GM06990 (cell line): ENCODE measurements around the gene TPMT.

Source experiments
- DNase-seq: peaks from one replicate; pipeline ENCODE4 v3.0.0-alpha.2; 2011; ENCODE audit not compliant: insufficient read length; ENCODE audit errors: extremely low read depth
- H3K27me3 ChIP-seq: replicated peaks from 2 replicates; pipeline ENCODE4 v1.6.0; 2011; ENCODE audit warnings: low read length; ENCODE audit not compliant: control insufficient read depth, insufficient read depth
- H3K36me3 ChIP-seq: 2 replicates; pipeline ENCODE4 v1.5.1; 2011; ENCODE audit warnings: low read length; ENCODE audit not compliant: control insufficient read depth, insufficient read depth
- H3K4me3 ChIP-seq: replicated peaks from 2 replicates; pipeline ENCODE4 v1.5.1; 2011; ENCODE audit warnings: low read depth, mild to moderate bottlenecking, control low read depth, low read length
- TF ChIP-seq, protein P1 (sequence below): IDR thresholded peaks from 2 replicates; pipeline ENCODE4 v1.5.1; 2011; ENCODE audit warnings: low read length, control low read depth, mild to moderate bottlenecking, inconsistent platforms; ENCODE audit not compliant: insufficient read depth, poor library complexity, severe bottlenecking

TPMT gene

DNA sequence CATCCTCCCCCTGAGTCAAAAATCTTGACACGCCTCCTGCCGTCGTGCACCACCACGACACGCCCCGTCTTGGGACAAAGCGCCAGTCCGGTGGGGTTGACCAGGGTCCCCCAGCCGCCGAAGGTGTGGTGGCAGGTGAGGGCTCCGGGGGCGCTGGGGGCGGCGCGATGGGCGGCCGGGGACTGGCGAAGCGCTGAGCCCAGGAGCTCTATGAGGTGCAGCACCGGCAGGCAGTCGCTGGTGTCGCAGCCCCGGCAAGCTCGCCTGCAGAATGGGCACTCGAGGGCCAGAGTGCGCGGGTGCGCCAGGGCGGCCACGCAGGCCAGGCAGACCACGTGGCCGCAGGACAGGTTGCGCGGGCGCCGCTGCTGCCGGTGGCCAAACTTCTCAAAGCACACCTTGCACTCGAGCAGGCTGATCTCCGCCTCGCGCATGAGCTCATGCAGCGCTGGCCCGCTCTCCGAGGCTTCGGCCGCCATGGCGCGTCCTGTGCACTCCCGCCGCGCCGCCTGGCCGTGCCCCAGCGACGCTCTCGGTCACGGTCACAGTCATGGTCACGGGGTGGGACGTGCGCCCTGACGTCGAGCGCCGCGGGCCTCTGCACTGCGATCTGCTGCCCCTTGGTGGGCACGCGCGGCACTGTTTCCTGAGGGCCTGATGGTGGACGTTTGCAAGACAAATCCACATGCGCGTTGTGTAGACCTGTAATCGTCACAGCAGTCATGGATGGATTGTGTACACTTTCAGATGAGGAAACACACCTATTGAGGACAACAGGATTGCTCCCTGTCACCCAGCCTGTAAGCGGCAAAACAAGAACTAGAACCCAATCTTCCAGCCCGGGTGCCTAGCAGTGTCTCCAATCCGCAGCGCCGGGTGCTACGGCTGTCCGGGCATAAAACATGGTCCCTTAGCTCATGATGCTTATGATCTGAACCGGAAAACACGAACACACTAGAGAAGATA lies 32.5 kb downstream of the TPMT start, which contains the start of gene NHLRC1:
Gene NHLRC1 (minus strand): TSS at position 550 of the 966 bp plus-strand sequence. CDS start 71 bp downstream, at position 479.
- H3K4me3 ChIP-seq, result no peak within 1 kb of the TSS

DNA sequence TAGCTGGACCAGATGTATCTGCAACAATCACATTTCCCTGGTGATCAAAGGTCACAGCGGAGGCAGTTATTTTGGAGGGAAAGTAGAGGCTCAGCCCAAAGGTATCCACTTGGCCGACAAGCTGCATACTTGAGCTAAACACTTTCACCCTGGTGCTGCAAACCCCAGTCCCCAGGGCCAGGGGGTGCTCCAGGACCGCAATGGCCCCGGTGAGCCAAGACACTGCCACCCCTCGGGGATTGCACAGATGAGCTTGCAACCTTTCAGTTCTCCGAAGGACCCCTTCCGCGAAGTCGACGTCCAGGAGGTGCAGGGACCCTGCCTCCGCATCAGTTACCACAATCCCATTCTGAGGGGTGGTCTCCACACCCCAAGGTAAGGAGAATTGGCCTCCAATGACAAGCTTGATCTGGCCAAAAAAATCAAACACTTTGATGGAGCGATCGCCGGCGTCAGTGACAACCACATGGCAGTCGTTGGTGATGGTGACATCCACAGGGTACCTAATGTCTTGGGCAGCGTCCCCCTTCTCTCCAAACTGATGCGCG lies 33.2 kb downstream of the TPMT start:
- TF ChIP-seq, protein P1, sequence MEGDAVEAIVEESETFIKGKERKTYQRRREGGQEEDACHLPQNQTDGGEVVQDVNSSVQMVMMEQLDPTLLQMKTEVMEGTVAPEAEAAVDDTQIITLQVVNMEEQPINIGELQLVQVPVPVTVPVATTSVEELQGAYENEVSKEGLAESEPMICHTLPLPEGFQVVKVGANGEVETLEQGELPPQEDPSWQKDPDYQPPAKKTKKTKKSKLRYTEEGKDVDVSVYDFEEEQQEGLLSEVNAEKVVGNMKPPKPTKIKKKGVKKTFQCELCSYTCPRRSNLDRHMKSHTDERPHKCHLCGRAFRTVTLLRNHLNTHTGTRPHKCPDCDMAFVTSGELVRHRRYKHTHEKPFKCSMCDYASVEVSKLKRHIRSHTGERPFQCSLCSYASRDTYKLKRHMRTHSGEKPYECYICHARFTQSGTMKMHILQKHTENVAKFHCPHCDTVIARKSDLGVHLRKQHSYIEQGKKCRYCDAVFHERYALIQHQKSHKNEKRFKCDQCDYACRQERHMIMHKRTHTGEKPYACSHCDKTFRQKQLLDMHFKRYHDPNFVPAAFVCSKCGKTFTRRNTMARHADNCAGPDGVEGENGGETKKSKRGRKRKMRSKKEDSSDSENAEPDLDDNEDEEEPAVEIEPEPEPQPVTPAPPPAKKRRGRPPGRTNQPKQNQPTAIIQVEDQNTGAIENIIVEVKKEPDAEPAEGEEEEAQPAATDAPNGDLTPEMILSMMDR, result peak; percentile 47
- Histone ChIP-seq H3K4me3 (no peak overlapping the region), H3K27me3 (no peaks in the 10 kb centered on the region; the same call in none of the 2 replicates), H3K36me3 (no peaks in the 10 kb centered on the region)
- DNase-seq, result peak; percentile 10

More for the DNA sequence above, 32.5 kb downstream of the TPMT start, which contains the start of gene NHLRC1:
- TF ChIP-seq, protein P1, result peak; percentile 62
- no peaks in the 10 kb centered on the region; the same call in 1 of the 2 replicates for H3K27me3 ChIP-seq
- DNase-seq, result peak; percentile 88
- H3K36me3 ChIP-seq, result no peaks in the 10 kb centered on the region

DNA sequence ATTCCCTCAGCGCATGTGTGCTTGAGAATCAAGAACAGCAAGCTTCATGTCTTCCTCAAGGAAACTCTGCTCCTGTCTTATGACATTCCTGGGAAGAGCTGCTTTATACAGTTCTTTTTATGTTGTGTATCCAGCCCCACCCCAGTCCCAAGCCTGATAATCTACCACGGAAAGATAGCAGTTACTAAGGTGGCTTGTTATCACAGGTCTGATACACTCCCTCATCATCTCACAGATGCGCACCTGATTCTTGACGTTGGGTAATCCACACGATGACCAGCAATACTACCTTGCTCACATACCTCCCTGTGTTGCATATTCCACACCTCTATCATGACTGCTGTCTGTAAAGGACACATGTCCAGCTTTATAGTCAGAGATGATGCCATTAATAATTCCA lies 35.6 kb downstream of the TPMT start:
- TF ChIP-seq, protein P1, result no peak
- Histone ChIP-seq H3K27me3 (no peaks in the 10 kb centered on the region; the same call in none of the 2 replicates), H3K4me3 (no peak overlapping the region), H3K36me3 (no peaks in the 10 kb centered on the region)
- no peak for DNase-seq

DNA sequence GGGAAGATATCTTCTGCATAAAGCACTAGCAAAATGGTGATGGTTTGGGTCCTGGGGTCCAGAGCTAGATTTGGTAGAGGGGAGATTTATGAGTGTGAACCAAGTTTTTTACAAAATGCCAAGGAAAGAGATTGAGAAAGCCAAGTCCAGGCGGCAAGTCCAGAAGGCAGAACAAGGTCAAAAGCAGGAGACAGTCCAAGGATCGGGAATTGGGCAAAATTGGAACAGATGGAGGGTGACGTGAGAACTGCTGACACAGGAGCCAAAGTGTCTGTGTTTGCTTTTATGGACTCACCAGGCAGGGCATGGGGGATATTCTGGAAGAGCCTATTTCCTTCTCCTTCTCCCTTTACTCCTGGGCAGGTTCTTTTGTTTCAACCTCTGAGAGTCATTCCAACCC lies 36.5 kb downstream of the TPMT start:
- Histone ChIP-seq H3K36me3 (no peaks in the 10 kb centered on the region), H3K4me3 (no peak overlapping the region), H3K27me3 (no peaks in the 10 kb centered on the region; the same call in none of the 2 replicates)
- no peak for DNase-seq
- TF ChIP-seq, protein P1, result no peak

DNA sequence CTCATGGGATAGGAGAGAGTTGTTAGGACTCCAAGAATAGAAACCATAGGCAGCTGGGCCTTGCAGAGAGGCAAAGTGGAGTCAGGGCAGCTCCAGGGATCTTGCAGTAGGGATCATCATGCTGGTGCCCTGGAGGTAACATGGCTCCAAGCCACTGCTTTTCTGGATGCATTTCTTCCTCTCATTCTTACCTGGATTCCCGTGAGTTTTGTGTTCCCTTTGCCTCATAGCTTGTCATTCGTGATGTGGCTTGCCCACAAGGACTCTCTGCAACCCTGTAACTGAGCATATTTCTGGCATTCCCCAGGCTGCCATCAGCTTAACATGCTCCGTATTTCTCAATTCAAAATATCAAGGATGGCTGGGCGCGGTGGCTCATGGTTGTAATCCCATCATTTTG lies 37.7 kb downstream of the TPMT start:
- Histone ChIP-seq H3K27me3 (no peaks in the 10 kb centered on the region; the same call in none of the 2 replicates), H3K36me3 (no peaks in the 10 kb centered on the region), H3K4me3 (no peak overlapping the region)
- no peak for DNase-seq
- TF ChIP-seq, protein P1, result no peak
